ENCODE results near the gene SLC1A7.

SLC1A7 gene

GRCh38 chr1:53183095-53183990 is 40.9 kb upstream of the SLC1A7 start:
- H3K4me3 ChIP-seq (replicated peaks in 1 of 2; ENCODE audit: low read depth in 2 of 2, low read length in 2 of 2), result no peak overlapping the region
- peak in 1 of 2 donors; percentile 84 for DNase-seq (ENCODE audit: low read depth in 2 of 2)
- no peak for TF ChIP-seq CTCF (IDR thresholded peaks at IDR 0.05; ENCODE audit: low read depth, low read length)

- TF ChIP-seq CTCF (IDR thresholded peaks at IDR 0.05; ENCODE audit: low read depth, low read length), result no peak
Observed at GRCh38 chr1:53182716-53183094, 40.3 kb upstream of the SLC1A7 start.

GRCh38 chr1:53182111-53182593 is 39.7 kb upstream of the SLC1A7 start:
- TF ChIP-seq CTCF (IDR thresholded peaks at IDR 0.05; ENCODE audit: low read depth, low read length), result peak; percentile 73
- peak; percentile 87 to 90 for DNase-seq (ENCODE audit: low read depth in 2 of 2)
- no peak overlapping the region for H3K4me3 ChIP-seq (replicated peaks in 1 of 2; ENCODE audit: low read depth in 2 of 2, low read length in 2 of 2)

More at GRCh38 chr1:53182716-53183094, 40.3 kb upstream of the SLC1A7 start:
- no peak overlapping the region for H3K4me3 ChIP-seq (replicated peaks in 1 of 2; ENCODE audit: low read depth in 2 of 2, low read length in 2 of 2)
- no peak for DNase-seq (ENCODE audit: low read depth in 2 of 2)

DNA sequence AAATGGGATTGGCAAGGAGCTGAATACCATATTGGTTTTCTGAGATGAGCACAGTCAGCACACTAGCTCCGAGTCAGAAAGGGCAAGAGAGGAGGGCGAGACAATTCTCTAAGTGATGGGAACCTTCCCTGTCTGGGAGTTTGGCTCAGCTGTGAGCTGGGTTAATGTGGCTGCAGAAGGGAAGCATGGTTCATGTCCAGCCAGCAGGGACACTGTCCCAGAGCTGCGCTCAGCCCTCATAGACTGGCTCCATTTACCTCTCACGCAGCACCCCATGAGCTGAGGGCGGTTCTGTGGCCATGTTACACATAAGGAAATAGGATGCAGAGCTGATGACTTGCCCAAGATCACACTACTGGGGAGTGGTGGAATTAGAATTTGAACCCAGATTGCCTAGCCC is 38.5 kb upstream of the SLC1A7 start:
- no peak overlapping the region for H3K4me3 ChIP-seq (replicated peaks in 1 of 2; ENCODE audit: low read depth in 2 of 2, low read length in 2 of 2)
- no peak for DNase-seq (ENCODE audit: low read depth in 2 of 2)
- TF ChIP-seq CTCF (IDR thresholded peaks at IDR 0.05; ENCODE audit: low read depth, low read length), result no peak

GRCh38 chr1:53180226-53180625 is 37.8 kb upstream of the SLC1A7 start:
- H3K4me3 ChIP-seq (replicated peaks in 1 of 2; ENCODE audit: low read depth in 2 of 2, low read length in 2 of 2), result no peak overlapping the region
- DNase-seq (ENCODE audit: low read depth in 2 of 2), result peak; percentile 48 to 58
- TF ChIP-seq CTCF (IDR thresholded peaks at IDR 0.05; ENCODE audit: low read depth, low read length), result no peak

GRCh38 chr1:53176452-53177208 is 34.2 kb upstream of the SLC1A7 start:
- peak in 1 of 2 donors; percentile 54 for DNase-seq (ENCODE audit: low read depth in 2 of 2)
- no peak overlapping the region for H3K4me3 ChIP-seq (replicated peaks in 1 of 2; ENCODE audit: low read depth in 2 of 2, low read length in 2 of 2)
- peak; percentile 11 for TF ChIP-seq CTCF (IDR thresholded peaks at IDR 0.05; ENCODE audit: low read depth, low read length)
